DOHH2 (cell line): ENCODE data around the gene PCBP3.
"Not testable (repeated sequence)": the region's sequence is repeated elsewhere in the genome, so short reads cannot be mapped to it uniquely, and the experiment has no call there.

Experiments
- CTCF ChIP-seq: fragments of 200-600 bp; sonication (generic); IDR thresholded peaks from one replicate; pipeline ENCODE4 v1.5.1; 2014; ENCODE audit warnings: antibody characterized with exemption, mild to moderate bottlenecking, low read depth, low read length; ENCODE audit not compliant: poor library complexity, severe bottlenecking
- EZH2phosphoT487 ChIP-seq: fragments of 200-600 bp; sonication (generic); IDR thresholded peaks from 2 replicates; pipeline ENCODE4 v1.6.1; 2017; ENCODE audit warnings: borderline replicate concordance, mild to moderate bottlenecking, antibody characterized with exemption, low read length, moderate library complexity, mixed read lengths

- not testable (repeated sequence) for TF ChIP-seq CTCF, EZH2phosphoT487
Measured at GRCh38 chr21:45885930-45886601, 242.5 kb downstream of the PCBP3 start.
